MV-4-11 (cell line): ENCODE data around the gene XPNPEP2.

Source experiments
- DNase-seq: peaks from one replicate; lab custom pipeline; 2025; lab: John Stamatoyannopoulos, UW

Gene XPNPEP2

GRCh38 chrX:129738466-129739308 is at the start of gene XPNPEP2:
XPNPEP2 (plus strand) TSS chrX:129738979; CDS start chrX:129739214, 235 bp downstream.
- no peak for DNase-seq

GRCh38 chrX:129689796-129690195 is 49.0 kb upstream of the XPNPEP2 start:
- DNase-seq, result no peak

- DNase-seq, result no peak
Observed at GRCh38 chrX:129690435-129690834, 48.3 kb upstream of the XPNPEP2 start.

- DNase-seq, result no peak
Observed at GRCh38 chrX:129693354-129693753, 45.4 kb upstream of the XPNPEP2 start.

GRCh38 chrX:129694805-129695204 is 44.0 kb upstream of the XPNPEP2 start:
- no peak for DNase-seq

- DNase-seq, result no peak
Observed at GRCh38 chrX:129695535-129695934, 43.2 kb upstream of the XPNPEP2 start.

GRCh38 chrX:129695937-129696336 is 42.8 kb upstream of the XPNPEP2 start:
- no peak for DNase-seq

GRCh38 chrX:129696463-129697155 is 42.2 kb upstream of the XPNPEP2 start:
- DNase-seq, result no peak

- no peak for DNase-seq
Observed at GRCh38 chrX:129697204-129697829, 41.5 kb upstream of the XPNPEP2 start.

GRCh38 chrX:129698150-129698549 is 40.6 kb upstream of the XPNPEP2 start:
- no peak for DNase-seq

- no peak for DNase-seq
Observed at GRCh38 chrX:129700536-129700935, 38.2 kb upstream of the XPNPEP2 start.

- DNase-seq, result no peak
Observed at GRCh38 chrX:129701624-129702069, 37.1 kb upstream of the XPNPEP2 start.

- DNase-seq, result no peak
Observed at GRCh38 chrX:129704491-129704890, 34.3 kb upstream of the XPNPEP2 start.

- no peak for DNase-seq
Observed at GRCh38 chrX:129705377-129705925, 33.3 kb upstream of the XPNPEP2 start.

- no peak for DNase-seq
Observed at GRCh38 chrX:129705988-129706387, 32.8 kb upstream of the XPNPEP2 start.

GRCh38 chrX:129706400-129707072 is 32.2 kb upstream of the XPNPEP2 start:
- DNase-seq, result no peak

GRCh38 chrX:129714581-129714980 is 24.2 kb upstream of the XPNPEP2 start:
- DNase-seq, result no peak

- DNase-seq, result no peak
Observed at GRCh38 chrX:129716507-129716906, 22.3 kb upstream of the XPNPEP2 start.

- no peak for DNase-seq
Observed at GRCh38 chrX:129717892-129718291, 20.9 kb upstream of the XPNPEP2 start.

GRCh38 chrX:129718676-129719075 is 20.1 kb upstream of the XPNPEP2 start:
- DNase-seq, result peak; percentile 8

- no peak for DNase-seq
Observed at GRCh38 chrX:129719268-129719667, 19.5 kb upstream of the XPNPEP2 start.
